ENCODE data around the gene KIF19.

Gene KIF19

GRCh38 chr17:74367206-74367605 lies 41.2 kb downstream of the KIF19 start, which contains the start of gene GPR142:
GPR142 (plus strand) TSS chr17:74367506; CDS start chr17:74369541, 2,035 bp downstream.
- DNase-seq = no peak

GRCh38 chr17:74368341-74369081 lies 42.5 kb downstream of the KIF19 start:
- DNase-seq = peak; percentile 72 to 74

GRCh38 chr17:74369221-74369620 lies 43.2 kb downstream of the KIF19 start:
- no peak for DNase-seq

- DNase-seq = no peak
Observed at GRCh38 chr17:74369665-74370490, 43.9 kb downstream of the KIF19 start.

- no peak for DNase-seq
Observed at GRCh38 chr17:74371653-74372147, 45.7 kb downstream of the KIF19 start.

- no peak for DNase-seq
Observed at GRCh38 chr17:74372426-74372825, 46.4 kb downstream of the KIF19 start.

GRCh38 chr17:74373838-74374606 lies 48.0 kb downstream of the KIF19 start:
- no peak for DNase-seq

- DNase-seq = no peak
Observed at GRCh38 chr17:74374858-74375257, 48.8 kb downstream of the KIF19 start.

- peak; percentile 70 to 87 for DNase-seq
Observed at GRCh38 chr17:74379495-74380085, 53.6 kb downstream of the KIF19 start.

- no peak for DNase-seq
Observed at GRCh38 chr17:74380086-74380958, 54.3 kb downstream of the KIF19 start.

- DNase-seq = no peak
Observed at GRCh38 chr17:74380959-74381808, 55.2 kb downstream of the KIF19 start.

- DNase-seq = no peak
Observed at GRCh38 chr17:74383141-74383540, 57.1 kb downstream of the KIF19 start.

- DNase-seq = no peak
Observed at GRCh38 chr17:74385201-74385600, 59.2 kb downstream of the KIF19 start.

GRCh38 chr17:74386386-74386785 lies 60.4 kb downstream of the KIF19 start:
- no peak for DNase-seq

- no peak for DNase-seq
Observed at GRCh38 chr17:74387365-74388218, 61.6 kb downstream of the KIF19 start.

- no peak for DNase-seq
Observed at GRCh38 chr17:74389084-74389753, 63.2 kb downstream of the KIF19 start.

GRCh38 chr17:74389937-74390679 lies 64.1 kb downstream of the KIF19 start:
- no peak for DNase-seq

Measured in NCI-H2081 (cell line).